KG1 (cell line): ENCODE results near the gene LRRC26.

Experiments used
- DNase-seq: peaks from one replicate; lab custom pipeline; 2025; lab: John Stamatoyannopoulos, UW

LRRC26 gene

GRCh38 chr9:137149942-137150616 lies 19.8 kb downstream of the LRRC26 start:
- DNase-seq, result no peak

GRCh38 chr9:137149363-137149762 lies 20.5 kb downstream of the LRRC26 start:
- no peak for DNase-seq

GRCh38 chr9:137148661-137149060 lies 21.2 kb downstream of the LRRC26 start:
- no peak for DNase-seq

- DNase-seq, result no peak
Observed at GRCh38 chr9:137148242-137148641, 21.6 kb downstream of the LRRC26 start.

- DNase-seq, result no peak
Observed at GRCh38 chr9:137147793-137148160, 22.1 kb downstream of the LRRC26 start.

GRCh38 chr9:137147091-137147792 lies 22.6 kb downstream of the LRRC26 start:
- no peak for DNase-seq

- no peak for DNase-seq
Observed at GRCh38 chr9:137146527-137146918, 23.3 kb downstream of the LRRC26 start.

GRCh38 chr9:137145731-137146526 lies 23.9 kb downstream of the LRRC26 start:
- no peak for DNase-seq

GRCh38 chr9:137143459-137143858 lies 26.4 kb downstream of the LRRC26 start:
- no peak for DNase-seq

- DNase-seq, result no peak
Observed at GRCh38 chr9:137141976-137142936, 27.6 kb downstream of the LRRC26 start.

GRCh38 chr9:137141050-137141810 lies 28.6 kb downstream of the LRRC26 start:
- no peak for DNase-seq

GRCh38 chr9:137140151-137141012 lies 29.5 kb downstream of the LRRC26 start:
- DNase-seq, result no peak

- no peak for DNase-seq
Observed at GRCh38 chr9:137139468-137140150, 30.2 kb downstream of the LRRC26 start.

GRCh38 chr9:137138722-137139467 lies 31.0 kb downstream of the LRRC26 start, which contains the start of gene GRIN1:
TSS of gene GRIN1 (plus strand) at chr9:137139154. CDS start at chr9:137139487, 333 bp downstream.
- no peak for DNase-seq

GRCh38 chr9:137138058-137138721 lies 31.7 kb downstream of the LRRC26 start:
- no peak for DNase-seq

- DNase-seq, result no peak
Observed at GRCh38 chr9:137136881-137137607, 32.8 kb downstream of the LRRC26 start.

- no peak for DNase-seq
Observed at GRCh38 chr9:137136261-137136880, 33.5 kb downstream of the LRRC26 start.
